ENCODE results near the gene EXOSC6.
A peak's percentile ranks its signal among the peaks of the same experiment; 100 is the strongest.
"Not testable (repeated sequence)": the region's sequence is repeated elsewhere in the genome, so short reads cannot be mapped to it uniquely, and the experiment has no call there.

The EXOSC6 gene

GRCh38 chr16:70254180-70254964 is 2.6 kb upstream of the EXOSC6 start:
- DNase-seq, result no peak

DNA sequence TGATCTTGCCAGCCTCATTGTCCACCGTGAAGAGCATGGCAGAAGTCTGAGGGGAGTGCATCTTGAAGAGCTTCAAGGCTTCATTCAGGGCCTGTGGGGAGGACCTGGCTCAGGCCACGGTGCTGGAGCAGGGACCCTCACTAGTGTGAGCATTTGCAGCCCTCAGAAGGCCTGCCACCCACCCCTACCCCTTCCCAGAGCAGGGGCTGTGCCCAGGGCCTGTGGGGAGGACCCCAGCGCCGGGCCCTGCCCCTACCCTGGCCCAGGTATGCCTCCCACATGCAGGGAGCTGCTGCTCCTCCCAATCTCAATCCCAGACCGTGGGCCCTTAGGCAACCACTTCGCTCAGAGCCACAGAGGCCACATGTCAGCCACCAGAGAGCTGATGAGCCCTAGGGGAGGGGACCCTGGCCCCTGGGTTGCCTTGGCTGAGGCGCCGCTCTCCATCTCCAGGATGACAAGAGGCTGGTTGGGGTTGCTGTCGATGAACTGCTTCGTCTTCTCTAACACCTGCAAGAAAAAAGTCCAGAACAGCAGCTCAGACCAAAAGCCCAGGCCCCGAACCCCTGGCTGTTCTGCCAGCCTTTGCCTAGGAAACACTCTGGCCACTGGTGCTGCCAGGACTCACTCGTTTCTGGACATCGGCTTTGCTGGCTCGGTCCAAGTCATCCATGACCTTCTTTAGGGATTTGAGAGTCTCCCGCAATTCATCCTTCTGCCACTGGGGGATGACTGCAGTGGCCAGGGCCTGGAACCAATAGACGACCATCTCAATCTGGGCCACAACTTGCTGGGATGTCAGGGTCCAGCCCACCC is 1.8 kb upstream of the EXOSC6 start:
- DNase-seq, result peak; percentile 11 to 62

DNA sequence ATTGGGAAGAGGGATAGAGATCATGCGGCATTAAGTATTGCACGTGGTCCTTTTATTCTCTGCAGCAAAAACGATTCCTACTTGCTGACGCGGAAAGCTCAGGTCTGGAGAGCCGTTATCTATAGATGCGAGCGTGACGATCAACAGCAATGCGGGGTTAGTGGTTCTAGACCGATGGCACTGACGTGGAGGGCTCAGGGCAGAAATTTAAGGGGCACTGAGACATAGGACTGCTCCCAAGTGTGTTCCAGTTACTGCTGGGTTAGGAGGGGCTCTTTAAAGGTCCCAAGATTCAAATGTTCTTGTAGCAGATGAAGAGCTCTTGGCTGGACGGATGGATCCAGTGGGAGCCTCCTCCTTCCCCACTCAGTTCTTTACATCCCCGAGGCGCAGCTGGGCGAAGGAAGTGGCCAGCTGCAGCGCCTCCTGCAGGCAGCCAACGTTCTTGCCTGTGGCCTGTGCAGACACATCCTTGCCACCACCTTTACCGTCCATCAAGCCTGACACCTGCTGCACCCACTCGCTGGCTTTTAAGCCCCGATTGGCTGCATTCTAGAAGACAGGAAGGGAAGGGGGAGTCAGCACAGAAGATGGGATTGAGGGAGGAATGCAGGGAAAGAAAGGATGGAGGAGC is 732 bp upstream of the EXOSC6 start:
- peak in 1 of 2 donors; percentile 4 for DNase-seq

DNA sequence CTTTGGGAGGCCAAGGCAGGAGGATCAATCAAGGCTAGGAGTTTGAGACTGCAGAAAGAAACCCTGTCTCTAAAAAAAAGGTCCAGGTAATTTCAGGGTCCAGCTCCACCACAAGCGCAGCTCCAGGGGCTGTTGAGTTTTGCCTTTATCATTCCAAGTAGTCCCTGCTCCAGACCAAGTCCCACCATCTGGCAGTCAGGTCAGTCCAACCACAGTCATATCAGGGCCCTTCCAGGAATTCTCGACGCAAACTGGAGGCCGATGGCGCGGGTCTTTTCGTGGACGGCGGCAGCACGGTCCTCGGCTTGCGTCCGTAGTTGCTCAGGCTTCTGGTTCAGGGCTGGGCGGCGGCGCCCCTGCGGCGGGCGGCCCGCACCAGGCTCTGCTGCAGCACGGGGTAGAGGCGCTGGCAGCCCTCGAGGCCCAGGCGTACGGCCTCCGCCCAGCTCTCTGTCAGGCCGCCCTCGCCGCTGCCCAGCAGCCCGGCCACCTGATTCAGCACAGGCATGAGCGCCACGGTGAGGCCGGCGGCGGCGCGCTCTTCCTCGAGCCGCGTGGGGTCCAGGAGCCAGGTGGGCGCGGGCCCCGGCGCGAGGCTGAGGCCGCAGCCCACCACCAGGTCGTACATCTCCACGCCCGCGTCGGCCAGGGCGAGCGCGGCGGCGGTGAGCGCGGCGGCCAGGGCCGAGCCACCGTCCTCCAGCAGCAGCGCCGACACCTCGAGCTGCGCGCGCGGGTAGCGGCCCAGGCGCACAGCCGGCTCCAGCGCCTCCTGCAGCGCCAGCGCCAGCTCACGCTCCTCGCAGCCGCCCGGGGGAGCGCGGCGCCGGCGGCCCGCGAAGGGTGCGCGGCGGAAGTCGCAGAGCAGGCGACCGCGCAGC is 752 bp downstream of the EXOSC6 start:
- DNase-seq, result peak; percentile 17 to 39

GRCh38 chr16:70249697-70250096 is 2.0 kb downstream of the EXOSC6 start:
- DNase-seq, result not testable (repeated sequence)

- DNase-seq, result peak; percentile 7 to 29
Observed at GRCh38 chr16:70238773-70239172, 13.0 kb downstream of the EXOSC6 start.

DNA sequence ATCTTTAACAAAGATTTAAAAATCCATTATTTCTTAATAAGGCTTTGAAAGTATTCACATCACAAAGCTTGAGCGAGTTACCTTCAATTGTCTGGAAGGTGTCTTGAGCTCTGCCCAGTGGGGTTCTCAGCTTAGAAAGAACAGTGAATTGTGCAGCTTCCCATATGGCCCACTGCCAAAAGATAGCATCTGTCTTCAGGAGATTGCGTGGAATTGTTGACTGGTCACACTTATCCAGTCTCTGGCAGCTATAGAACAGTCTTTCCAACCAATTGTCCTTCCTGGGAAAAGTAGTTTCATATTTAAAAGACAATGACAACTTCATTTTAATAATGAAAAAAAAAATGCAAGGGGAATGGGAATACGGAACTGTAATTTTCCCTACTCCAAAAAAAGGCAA is 19.9 kb downstream of the EXOSC6 start:
- DNase-seq, result not testable (repeated sequence)

- not testable (repeated sequence) for DNase-seq
Observed at GRCh38 chr16:70226024-70226423, 25.7 kb downstream of the EXOSC6 start.

- DNase-seq, result not testable (repeated sequence)
Observed at GRCh38 chr16:70225430-70225829, 26.3 kb downstream of the EXOSC6 start.

GRCh38 chr16:70224645-70225044 is 27.1 kb downstream of the EXOSC6 start:
- not testable (repeated sequence) for DNase-seq

DNA sequence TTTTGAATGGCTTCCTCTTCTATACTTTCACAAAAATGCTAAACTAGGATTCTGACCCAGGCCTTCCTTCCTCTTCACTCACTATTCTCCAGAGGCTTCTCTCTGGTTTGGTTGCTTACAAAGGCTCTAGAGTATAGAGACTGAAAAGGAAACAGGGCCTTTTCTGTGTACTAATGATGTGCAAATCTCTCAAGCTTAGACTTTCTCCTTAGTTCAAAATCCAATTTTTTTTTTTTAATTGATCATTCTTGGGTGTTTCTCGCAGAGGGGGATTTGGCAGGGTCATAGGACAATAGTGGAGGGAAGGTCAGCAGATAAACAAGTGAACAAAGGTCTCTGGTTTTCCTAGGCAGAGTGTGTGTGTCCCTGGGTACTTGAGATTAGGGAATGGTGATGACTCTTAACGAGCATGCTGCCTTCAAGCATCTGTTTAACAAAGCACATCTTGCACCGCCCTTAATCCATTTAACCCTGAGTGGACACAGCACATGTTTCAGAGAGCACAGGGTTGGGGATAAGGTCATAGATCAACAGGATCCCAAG is 27.7 kb downstream of the EXOSC6 start:
- not testable (repeated sequence) for DNase-seq

- not testable (repeated sequence) for DNase-seq
Observed at GRCh38 chr16:70223216-70223615, 28.5 kb downstream of the EXOSC6 start.

GRCh38 chr16:70222574-70222973 is 29.2 kb downstream of the EXOSC6 start:
- not testable (repeated sequence) for DNase-seq

DNA sequence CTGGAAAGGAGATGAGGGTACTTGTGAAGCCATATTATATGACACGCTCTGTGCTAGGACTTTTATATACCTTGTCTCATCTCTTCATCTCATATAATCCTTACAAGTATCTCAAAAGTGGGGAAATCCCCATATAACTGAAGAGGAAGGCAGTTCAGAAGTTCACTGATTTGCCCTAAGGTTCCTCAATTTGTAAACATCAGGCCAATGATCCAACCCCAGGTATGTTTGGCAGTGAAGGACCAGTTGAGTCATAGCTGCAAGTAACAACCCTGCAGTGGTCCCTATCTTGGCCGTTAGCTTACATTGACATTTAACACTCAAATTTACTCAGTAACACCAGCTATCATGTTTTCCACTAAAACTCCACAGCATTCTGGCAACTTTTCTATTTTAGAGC is 33.2 kb downstream of the EXOSC6 start:
- DNase-seq, result not testable (repeated sequence)

DNA sequence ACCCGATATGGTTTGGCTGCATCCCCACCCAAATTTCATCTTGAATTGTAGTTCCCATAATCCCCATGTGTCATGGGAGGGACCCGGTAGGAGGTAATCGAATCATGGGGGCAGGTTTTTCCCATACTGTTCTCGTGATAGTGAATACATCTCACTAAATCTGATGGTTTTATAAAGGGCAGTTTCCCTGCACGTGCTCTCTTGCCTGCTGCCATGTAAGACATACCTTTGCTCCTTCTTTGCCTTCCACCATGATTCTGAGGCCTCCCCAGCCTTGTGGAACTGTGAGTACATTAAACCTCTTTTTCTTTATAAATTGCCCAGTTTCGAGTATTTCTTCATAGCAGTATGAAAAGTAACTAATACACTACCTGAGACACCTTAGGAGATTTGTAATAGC is 45.4 kb downstream of the EXOSC6 start:
- not testable (repeated sequence) for DNase-seq

GRCh38 chr16:70204668-70205405 is 46.9 kb downstream of the EXOSC6 start:
- not testable (repeated sequence) for DNase-seq

- DNase-seq, result not testable (repeated sequence)
Observed at GRCh38 chr16:70204010-70204409, 47.7 kb downstream of the EXOSC6 start.

DNA sequence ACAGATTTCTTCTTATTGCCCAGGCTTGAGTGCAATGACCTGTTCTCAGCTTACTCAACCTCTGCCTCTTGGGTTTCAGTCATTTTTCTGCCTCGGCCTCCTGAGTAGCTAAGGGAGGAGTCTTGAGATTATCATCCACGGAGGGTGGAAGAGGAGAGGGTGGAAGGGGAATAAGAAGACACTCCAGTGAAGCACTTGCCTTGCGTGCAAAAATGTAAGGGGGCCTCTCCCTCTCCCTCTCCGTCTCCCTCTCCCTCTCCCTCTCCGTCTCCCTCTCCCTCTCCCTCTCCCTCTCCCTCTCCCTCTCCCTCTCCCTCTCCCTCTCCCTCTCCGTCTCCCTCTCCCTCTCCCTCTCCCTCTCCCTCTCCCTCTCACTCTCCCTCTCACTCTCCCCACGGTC is 48.2 kb downstream of the EXOSC6 start:
- DNase-seq, result not testable (repeated sequence)

GRCh38 chr16:70200063-70200462 is 51.7 kb downstream of the EXOSC6 start:
- DNase-seq, result not testable (repeated sequence)

DNA sequence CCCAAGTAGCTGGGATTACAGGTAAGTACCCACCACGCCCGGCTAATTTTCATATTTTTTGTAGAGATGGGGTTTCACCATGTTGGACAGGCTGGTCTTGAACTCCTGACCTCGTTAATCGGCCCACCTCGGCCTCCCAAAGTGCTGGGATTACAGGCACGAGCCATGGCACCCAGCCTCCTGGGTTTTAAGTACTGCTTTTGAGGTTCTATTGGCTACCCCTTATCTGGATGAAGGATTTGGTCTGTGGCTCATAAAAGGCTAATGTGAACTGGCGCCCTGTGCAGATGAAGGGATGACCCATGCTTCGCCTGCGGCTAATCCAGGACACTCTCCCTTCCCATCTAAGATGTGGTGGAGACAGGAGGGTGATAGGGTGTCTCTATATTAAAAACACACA is 52.6 kb downstream of the EXOSC6 start:
- not testable (repeated sequence) for DNase-seq

- not testable (repeated sequence) for DNase-seq
Observed at GRCh38 chr16:70198666-70199065, 53.1 kb downstream of the EXOSC6 start.
